Tibial nerve (tissue), 4 donors: Measurements from ENCODE around the gene AKAP9. TPM values are rescaled to one million over a fixed set of nuclear protein-coding genes. Genes with fewer than 3 reads are reported as not detected.
A peak's percentile ranks its signal among the peaks of the same experiment; 100 is the strongest.
"Not testable (repeated sequence)": the region's sequence is repeated elsewhere in the genome, so short reads cannot be mapped to it uniquely, and the experiment has no call there.

Experiments used
- DNase-seq, 2 donors: peaks; one replicate each; pipeline ENCODE4 v3.0.0-alpha.2; 2019; ENCODE audit warnings: low spot score in 2 of 2
- H3K27ac ChIP-seq, 4 donors: fragments of 200-600 bp; sonication (generic) in 3 of 4; one replicate each; pipeline ENCODE4 v1.5.1; 2017 to 2019; ENCODE audit warnings: mild to moderate bottlenecking in 1 of 4
- H3K27me3 ChIP-seq, 2 donors: fragments of 200-600 bp; sonication (generic) in 1 of 2; one replicate each; pipeline versions ENCODE4 v1.5.1 to v1.6.0; 2017 to 2019
- H3K36me3 ChIP-seq, 3 donors: fragments of 200-600 bp; sonication (generic); one replicate each; pipeline ENCODE4 v1.5.1; 2018 to 2019
- H3K4me1 ChIP-seq, 4 donors: fragments of 200-600 bp; sonication (generic) in 3 of 4; one replicate each; pipeline ENCODE4 v1.5.1; 2017 to 2019
- H3K4me3 ChIP-seq, 4 donors: fragments of 200-600 bp; sonication (generic) in 3 of 4; one replicate each; pipeline ENCODE4 v1.5.1; 2017 to 2019; ENCODE audit warnings: mild to moderate bottlenecking in 1 of 4, moderate library complexity in 1 of 4
- H3K9me3 ChIP-seq, 4 donors: fragments of 200-600 bp; sonication (generic) in 3 of 4; one replicate each; pipeline ENCODE4 v1.5.1; 2017 to 2019
- EP300 ChIP-seq, 2 donors: sonication (generic); formaldehyde crosslinking; IDR thresholded peaks; one replicate each; pipeline ENCODE4 v1.6.1; 2017; ENCODE audit warnings: antibody characterized with exemption in 2 of 2, mild to moderate bottlenecking in 1 of 2
- POLR2A ChIP-seq, 2 donors: fragments of 450-650 bp; IDR thresholded peaks; one replicate each; pipeline ENCODE4 v1.6.1; 2017; ENCODE audit warnings: antibody characterized with exemption in 2 of 2, mild to moderate bottlenecking in 2 of 2, moderate library complexity in 2 of 2
- WGBS, 2 donors: methylation state at CpG; one replicate each; pipeline ENCODE4 v1.1.5; 2018; 5-methylcytosine and 5-hydroxymethylcytosine counted together
- total RNA-seq, 4 donors: library from RNA; depleted of rRNA; stranded (reverse); fragments of >200 nt; gene quantifications; one replicate each; pipeline ENCODE4 v1.1.0, GENCODE V29; 2016
- TF ChIP-seq, protein P1 (sequence below), 5 experiments: fragments of 200-600 bp in 3 of 5; fragments of 450-650 bp in 2 of 5; sonication (generic) in 3 of 5; IDR thresholded peaks; one replicate each; pipeline ENCODE4 v1.5.1; 2016 to 2019; ENCODE audit warnings: antibody characterized with exemption in 5 of 5, mild to moderate bottlenecking in 3 of 5, moderate library complexity in 2 of 5

AKAP9 gene
- total RNA-seq, 4 donors from 2014 or later: 62.8 to 77.8 (median 73.0) TPM

DNA sequence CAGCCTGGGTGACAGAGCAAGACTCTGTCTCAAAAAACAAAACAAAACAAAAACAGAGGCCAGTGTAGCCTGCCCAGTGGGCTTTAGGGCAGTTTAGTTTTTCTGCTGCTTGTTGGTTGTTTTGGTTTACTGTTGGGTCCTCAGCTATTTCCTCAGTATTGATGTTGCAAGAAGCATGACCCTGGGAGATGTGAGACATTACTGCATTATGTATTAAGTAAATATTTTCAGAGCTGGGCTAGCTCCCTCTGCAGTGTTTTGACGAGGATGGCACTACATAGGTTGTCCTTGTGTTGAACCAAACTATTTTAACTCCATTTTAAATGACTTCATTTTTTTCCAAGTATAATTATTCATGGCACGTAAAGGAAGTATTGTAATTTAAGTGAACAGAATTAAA, 4.8 kb downstream of the AKAP9 start:
- peak in 1 of 2 donors; percentile 28 for DNase-seq
- Histone ChIP-seq H3K36me3 (peaks cover 0 to 6% (median 0%) of the 10 kb centered on the region in 3 donors), H3K27ac (peak overlapping the region in 3 of 4 donors; percentile 19 to 70 (median 50)), H3K27me3 (no peaks in the 10 kb centered on the region), H3K9me3 (no peaks in the 10 kb centered on the region), H3K4me3 (no peak overlapping the region), H3K4me1 (peaks cover 0 to 66% (median 15%) of the 10 kb centered on the region in 4 donors)
- 26 to 35% methylated on average over 2 of the region's 2 CpGs for WGBS, 2 donors
- no peak for TF ChIP-seq POLR2A (IDR thresholded peaks at IDR 0.05)
- TF ChIP-seq, protein P1, sequence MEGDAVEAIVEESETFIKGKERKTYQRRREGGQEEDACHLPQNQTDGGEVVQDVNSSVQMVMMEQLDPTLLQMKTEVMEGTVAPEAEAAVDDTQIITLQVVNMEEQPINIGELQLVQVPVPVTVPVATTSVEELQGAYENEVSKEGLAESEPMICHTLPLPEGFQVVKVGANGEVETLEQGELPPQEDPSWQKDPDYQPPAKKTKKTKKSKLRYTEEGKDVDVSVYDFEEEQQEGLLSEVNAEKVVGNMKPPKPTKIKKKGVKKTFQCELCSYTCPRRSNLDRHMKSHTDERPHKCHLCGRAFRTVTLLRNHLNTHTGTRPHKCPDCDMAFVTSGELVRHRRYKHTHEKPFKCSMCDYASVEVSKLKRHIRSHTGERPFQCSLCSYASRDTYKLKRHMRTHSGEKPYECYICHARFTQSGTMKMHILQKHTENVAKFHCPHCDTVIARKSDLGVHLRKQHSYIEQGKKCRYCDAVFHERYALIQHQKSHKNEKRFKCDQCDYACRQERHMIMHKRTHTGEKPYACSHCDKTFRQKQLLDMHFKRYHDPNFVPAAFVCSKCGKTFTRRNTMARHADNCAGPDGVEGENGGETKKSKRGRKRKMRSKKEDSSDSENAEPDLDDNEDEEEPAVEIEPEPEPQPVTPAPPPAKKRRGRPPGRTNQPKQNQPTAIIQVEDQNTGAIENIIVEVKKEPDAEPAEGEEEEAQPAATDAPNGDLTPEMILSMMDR (IDR thresholded peaks at IDR 0.05): peak in 1 of 5 experiments; percentile 9
- peak in 1 of 2 donors; percentile 36 for TF ChIP-seq EP300 (IDR thresholded peaks at IDR 0.05)

DNA sequence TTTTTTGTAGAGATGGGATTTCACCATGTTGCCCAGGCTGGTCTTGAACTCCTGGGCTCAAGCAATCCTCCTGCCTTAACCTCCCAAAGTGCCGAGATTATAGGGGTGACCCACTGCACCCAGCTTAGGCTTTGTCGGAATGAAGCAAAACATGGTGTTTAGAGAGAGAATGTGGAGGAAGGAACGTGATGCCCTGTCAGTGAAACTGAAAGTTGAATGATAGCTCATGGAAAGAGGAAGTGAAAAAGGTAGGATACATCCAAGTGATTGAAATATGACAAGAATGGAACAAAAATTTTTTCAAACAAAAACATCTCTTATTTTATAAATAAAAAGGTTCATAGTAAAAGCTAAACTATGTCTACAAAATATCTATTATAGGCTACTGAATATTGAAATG, 5.9 kb downstream of the AKAP9 start:
- no peak for TF ChIP-seq EP300 (IDR thresholded peaks at IDR 0.05)
- TF ChIP-seq POLR2A (IDR thresholded peaks at IDR 0.05): no peak
- TF ChIP-seq, protein P1 (IDR thresholded peaks at IDR 0.05): no peak
- Histone ChIP-seq H3K27me3 (no peaks in the 10 kb centered on the region), H3K36me3 (peaks cover 0 to 6% (median 0%) of the 10 kb centered on the region in 3 donors), H3K4me3 (no peak overlapping the region), H3K9me3 (no peaks in the 10 kb centered on the region), H3K27ac (peak overlapping the region in 1 of 4 donors; percentile 70), H3K4me1 (peaks cover 0 to 70% (median 15%) of the 10 kb centered on the region in 4 donors)
- WGBS, 2 donors: 69 to 70% methylated on average over 3 of the region's 3 CpGs
- no peak for DNase-seq

DNA sequence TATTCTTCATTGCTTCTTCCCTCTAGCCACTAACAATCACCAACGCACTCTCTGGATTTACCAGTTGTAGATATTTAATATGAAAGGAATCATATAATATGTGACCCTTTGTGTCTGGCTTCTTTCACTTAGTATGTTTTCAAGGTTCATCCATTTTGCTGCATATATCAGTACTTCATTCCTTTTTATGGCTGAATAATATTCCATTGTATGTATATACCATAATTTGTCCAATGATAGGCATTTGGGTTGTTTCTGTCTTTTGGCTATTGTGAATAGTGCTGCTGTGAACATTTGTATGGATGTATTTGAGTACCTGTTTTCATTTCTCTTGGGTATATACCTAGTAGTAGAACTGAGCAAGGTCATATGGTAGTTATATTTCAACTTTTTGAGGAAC, 7.3 kb downstream of the AKAP9 start:
- WGBS, 2 donors: 100% methylated on average over 1 of the region's 1 CpG
- DNase-seq: no peak
- H3K27me3 ChIP-seq: no peaks in the 10 kb centered on the region
- H3K9me3 ChIP-seq: no peaks in the 10 kb centered on the region
- H3K4me3 ChIP-seq: no peak overlapping the region
- peaks cover 0 to 67% (median 13%) of the 10 kb centered on the region in 4 donors for H3K4me1 ChIP-seq
- TF ChIP-seq, protein P1 (IDR thresholded peaks at IDR 0.05): no peak
- TF ChIP-seq EP300 (IDR thresholded peaks at IDR 0.05): no peak
- no peak for TF ChIP-seq POLR2A (IDR thresholded peaks at IDR 0.05)
- peaks cover 0 to 6% (median 0%) of the 10 kb centered on the region in 3 donors for H3K36me3 ChIP-seq
- H3K27ac ChIP-seq: peak overlapping the region in 1 of 4 donors; percentile 33

DNA sequence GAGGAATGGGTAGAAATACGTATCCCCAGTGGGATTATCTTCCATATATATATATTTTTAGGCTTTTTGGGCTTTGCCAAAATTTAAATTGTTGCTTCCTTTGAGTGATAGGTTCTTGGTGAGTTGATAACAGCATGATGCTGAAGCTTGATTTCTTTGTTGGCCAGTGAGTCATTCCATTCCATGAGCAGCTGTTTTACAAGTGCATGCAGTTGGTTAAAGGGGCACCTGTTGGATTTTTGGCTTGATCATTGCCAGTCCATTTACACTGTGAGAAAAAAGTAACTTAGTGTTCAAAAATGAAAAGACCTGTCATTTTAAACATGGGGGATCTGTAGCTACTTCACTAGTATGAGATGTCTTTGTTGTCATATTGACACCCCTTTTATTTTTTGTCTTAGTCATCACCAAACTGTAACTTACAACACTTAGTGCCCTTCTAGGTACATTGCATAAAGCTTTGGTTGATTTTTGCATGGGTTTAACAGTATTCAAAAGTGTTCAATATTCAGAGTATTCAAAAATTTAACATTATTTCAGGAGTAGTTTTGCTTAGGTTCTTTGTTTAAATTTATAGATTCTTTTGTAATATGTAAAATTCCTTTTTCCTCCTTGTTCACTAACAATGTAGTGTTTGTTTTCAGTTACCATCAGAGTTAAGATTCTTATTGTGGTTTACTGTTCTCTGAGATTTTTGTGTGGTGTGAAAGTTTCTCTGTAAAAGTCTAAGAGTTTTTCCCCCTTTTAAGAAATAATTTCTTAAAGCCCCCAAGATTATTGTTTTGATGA, 8.8 kb downstream of the AKAP9 start:
- H3K4me1 ChIP-seq: peaks cover 0 to 54% (median 13%) of the 10 kb centered on the region in 4 donors
- WGBS, 2 donors: 90 to 94% methylated on average over 1 of the region's 1 CpG
- TF ChIP-seq POLR2A (IDR thresholded peaks at IDR 0.05): no peak
- no peak for TF ChIP-seq EP300 (IDR thresholded peaks at IDR 0.05)
- TF ChIP-seq, protein P1 (IDR thresholded peaks at IDR 0.05): no peak

DNA sequence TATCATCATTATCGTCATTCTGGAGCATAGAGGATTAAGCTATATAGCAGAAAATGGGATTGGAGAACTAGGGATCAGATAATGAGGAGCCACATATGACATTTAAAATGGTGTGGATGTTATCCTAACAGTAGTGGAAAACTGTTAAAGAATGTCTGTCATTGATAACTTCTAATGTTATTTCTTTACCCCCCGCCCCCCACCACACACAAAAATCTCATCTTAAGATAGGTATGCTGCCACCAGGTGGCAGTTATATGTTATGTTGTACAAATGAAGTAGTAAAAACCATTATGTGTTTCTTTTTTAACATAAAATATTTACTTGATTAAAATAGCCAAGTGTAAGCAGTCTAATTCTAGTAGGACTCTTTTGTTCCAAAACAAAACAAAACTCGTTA, 13.0 kb downstream of the AKAP9 start:
- Histone ChIP-seq H3K27ac (peak overlapping the region in 1 of 4 donors; percentile 1), H3K9me3 (no peaks in the 10 kb centered on the region), H3K4me1 (peaks cover 0 to 26% (median 1%) of the 10 kb centered on the region in 4 donors), H3K27me3 (no peaks in the 10 kb centered on the region), H3K4me3 (no peak overlapping the region), H3K36me3 (no peaks in the 10 kb centered on the region)
- DNase-seq: no peak
- no peak for TF ChIP-seq POLR2A (IDR thresholded peaks at IDR 0.05)
- TF ChIP-seq, protein P1 (IDR thresholded peaks at IDR 0.05): peak in 1 of 5 experiments; percentile 6
- WGBS, 2 donors: 77 to 88% methylated on average over 3 of the region's 3 CpGs

More for the DNA sequence above, 8.8 kb downstream of the AKAP9 start:
- no peak overlapping the region for H3K4me3 ChIP-seq
- H3K9me3 ChIP-seq: no peaks in the 10 kb centered on the region
- no peaks in the 10 kb centered on the region for H3K27me3 ChIP-seq
- H3K27ac ChIP-seq: peak overlapping the region in 3 of 4 donors; percentile 4 to 86 (median 58)
- H3K36me3 ChIP-seq: peaks cover 0 to 6% (median 0%) of the 10 kb centered on the region in 3 donors
- no peak for DNase-seq

DNA sequence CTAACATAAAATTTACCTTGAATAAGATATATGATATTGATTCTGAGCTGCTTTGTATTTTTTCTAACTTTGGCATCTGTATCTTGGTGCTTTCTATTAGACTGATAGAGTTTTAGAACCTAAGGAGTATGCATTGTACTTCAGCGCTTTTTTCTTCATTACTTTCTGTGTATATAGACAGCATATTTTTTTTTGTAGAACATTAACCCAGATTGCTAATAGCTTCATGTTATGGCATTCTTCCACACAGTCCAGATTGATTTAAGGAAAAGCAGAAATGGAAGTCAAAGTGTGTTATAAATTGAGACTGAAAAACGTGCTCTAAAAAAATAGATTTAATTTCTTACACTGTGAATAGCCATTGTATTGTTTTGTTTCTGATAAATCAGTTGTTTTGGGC, 15.8 kb downstream of the AKAP9 start:
- not testable (repeated sequence) for H3K36me3 ChIP-seq, H3K4me3 ChIP-seq, H3K27me3 ChIP-seq, DNase-seq, H3K9me3 ChIP-seq, H3K27ac ChIP-seq
- 82 to 85% methylated on average over 2 of the region's 2 CpGs for WGBS, 2 donors
- H3K4me1 ChIP-seq: peaks cover 0 to 29% (median 4%) of the 10 kb centered on the region in 4 donors
